ENCODE measurements around the gene NIPBL. TPM values are rescaled to one million over a fixed set of nuclear protein-coding genes. Genes with fewer than 3 reads are reported as not detected.
A peak's percentile ranks its signal among the peaks of the same experiment; 100 is the strongest.

NIPBL gene
- total RNA-seq, 1 experiment from 2014 or later: 48.3 TPM

DNA sequence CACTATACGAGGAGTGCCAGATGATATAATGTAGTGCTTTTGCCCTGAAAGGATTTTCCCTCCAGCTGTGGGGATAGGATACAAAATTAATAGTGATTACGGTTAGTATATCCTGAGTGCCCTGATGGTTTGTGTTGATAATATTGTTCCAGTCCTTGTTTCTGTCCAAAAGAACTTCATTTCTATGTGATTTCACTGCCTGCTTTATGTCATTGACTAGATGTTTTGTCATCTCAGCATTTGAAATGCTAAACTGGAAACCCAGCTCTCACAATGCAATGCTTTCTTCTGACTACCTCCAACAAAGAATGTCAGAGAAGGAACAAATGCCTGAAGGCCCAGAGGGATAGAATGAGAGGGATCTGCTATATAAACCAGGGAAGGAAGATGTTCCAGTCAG, 177.8 kb downstream of the NIPBL start (continued):
- TF ChIP-seq, protein P1, sequence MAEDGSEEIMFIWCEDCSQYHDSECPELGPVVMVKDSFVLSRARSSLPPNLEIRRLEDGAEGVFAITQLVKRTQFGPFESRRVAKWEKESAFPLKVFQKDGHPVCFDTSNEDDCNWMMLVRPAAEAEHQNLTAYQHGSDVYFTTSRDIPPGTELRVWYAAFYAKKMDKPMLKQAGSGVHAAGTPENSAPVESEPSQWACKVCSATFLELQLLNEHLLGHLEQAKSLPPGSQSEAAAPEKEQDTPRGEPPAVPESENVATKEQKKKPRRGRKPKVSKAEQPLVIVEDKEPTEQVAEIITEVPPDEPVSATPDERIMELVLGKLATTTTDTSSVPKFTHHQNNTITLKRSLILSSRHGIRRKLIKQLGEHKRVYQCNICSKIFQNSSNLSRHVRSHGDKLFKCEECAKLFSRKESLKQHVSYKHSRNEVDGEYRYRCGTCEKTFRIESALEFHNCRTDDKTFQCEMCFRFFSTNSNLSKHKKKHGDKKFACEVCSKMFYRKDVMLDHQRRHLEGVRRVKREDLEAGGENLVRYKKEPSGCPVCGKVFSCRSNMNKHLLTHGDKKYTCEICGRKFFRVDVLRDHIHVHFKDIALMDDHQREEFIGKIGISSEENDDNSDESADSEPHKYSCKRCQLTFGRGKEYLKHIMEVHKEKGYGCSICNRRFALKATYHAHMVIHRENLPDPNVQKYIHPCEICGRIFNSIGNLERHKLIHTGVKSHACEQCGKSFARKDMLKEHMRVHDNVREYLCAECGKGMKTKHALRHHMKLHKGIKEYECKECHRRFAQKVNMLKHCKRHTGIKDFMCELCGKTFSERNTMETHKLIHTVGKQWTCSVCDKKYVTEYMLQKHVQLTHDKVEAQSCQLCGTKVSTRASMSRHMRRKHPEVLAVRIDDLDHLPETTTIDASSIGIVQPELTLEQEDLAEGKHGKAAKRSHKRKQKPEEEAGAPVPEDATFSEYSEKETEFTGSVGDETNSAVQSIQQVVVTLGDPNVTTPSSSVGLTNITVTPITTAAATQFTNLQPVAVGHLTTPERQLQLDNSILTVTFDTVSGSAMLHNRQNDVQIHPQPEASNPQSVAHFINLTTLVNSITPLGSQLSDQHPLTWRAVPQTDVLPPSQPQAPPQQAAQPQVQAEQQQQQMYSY (CRISPR knock-in tag; IDR thresholded peaks at IDR 0.05): no peak
- TF ChIP-seq ZNF138 (CRISPR knock-in tag; conservative IDR thresholded peaks at IDR 0.05) (no peak), ELF4 (CRISPR knock-in tag; IDR thresholded peaks at IDR 0.05; ENCODE audit: low read depth) (no peak), ZNF416 (CRISPR knock-in tag; IDR thresholded peaks at IDR 0.05) (no peak), ZNF671 (CRISPR knock-in tag; IDR thresholded peaks at IDR 0.05) (no peak)
- TF ChIP-seq, protein P2, sequence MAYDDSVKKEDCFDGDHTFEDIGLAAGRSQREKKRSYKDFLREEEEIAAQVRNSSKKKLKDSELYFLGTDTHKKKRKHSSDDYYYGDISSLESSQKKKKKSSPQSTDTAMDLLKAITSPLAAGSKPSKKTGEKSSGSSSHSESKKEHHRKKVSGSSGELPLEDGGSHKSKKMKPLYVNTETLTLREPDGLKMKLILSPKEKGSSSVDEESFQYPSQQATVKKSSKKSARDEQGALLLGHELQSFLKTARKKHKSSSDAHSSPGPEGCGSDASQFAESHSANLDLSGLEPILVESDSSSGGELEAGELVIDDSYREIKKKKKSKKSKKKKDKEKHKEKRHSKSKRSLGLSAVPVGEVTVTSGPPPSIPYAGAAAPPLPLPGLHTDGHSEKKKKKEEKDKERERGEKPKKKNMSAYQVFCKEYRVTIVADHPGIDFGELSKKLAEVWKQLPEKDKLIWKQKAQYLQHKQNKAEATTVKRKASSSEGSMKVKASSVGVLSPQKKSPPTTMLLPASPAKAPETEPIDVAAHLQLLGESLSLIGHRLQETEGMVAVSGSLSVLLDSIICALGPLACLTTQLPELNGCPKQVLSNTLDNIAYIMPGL (CRISPR knock-in tag; IDR thresholded peaks at IDR 0.05): no peak

DNA sequence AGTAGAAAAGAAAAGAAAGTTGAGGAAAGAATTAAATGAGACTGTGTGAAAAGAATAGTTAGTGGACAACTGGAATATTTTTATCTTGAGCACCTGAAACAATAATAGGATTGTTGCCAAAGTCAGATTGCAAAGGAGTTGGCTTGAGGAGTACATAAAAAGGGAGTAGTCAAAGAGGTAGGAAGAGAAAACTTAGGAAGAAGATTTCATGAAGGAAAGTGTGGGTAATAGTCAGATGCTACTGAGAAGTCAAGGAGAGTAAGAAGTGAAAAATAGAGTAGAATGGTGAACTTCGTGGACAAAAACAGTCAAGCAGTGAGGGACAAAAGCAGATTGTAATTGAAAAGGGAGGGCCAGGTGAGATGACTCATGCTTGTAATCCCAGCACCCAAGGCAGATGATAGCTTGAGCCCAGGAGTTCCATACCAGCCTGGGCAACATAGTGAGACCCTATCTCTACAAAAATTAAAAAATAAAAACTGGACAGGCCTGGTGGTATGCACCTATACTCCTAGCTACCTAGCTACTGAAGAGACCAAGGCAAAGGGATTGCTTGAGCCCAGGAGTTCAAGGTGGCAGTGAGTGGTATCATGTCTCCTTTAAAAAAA, 178.9 kb downstream of the NIPBL start:
- POLR2A ChIA-PET: no interaction called here
- no peak for DNase-seq (ENCODE audit: low spot score)
- H3K27ac Mint-ChIP-seq: no peak overlapping the region
- 0 out of 2 replicates have a peak, but pooled peaks have one; percentile 11 for TF ChIP-seq ZNF121 (CRISPR knock-in tag; IDR thresholded peaks at IDR 0.05)
- no peak for TF ChIP-seq ZNF416 (CRISPR knock-in tag; IDR thresholded peaks at IDR 0.05)
- no peak for ATAC-seq
- H3K9me3 Mint-ChIP-seq: peaks cover 2% of the 10 kb centered on the region
- peaks cover 33% of the 10 kb centered on the region for H3K36me3 Mint-ChIP-seq
- no peaks in the 10 kb centered on the region for H3K27me3 Mint-ChIP-seq (ENCODE audit: low read depth)
- H3K4me1 Mint-ChIP-seq: no peaks in the 10 kb centered on the region
- H3K4me3 Mint-ChIP-seq: no peak overlapping the region
- CTCF ChIA-PET: no interaction called here

DNA sequence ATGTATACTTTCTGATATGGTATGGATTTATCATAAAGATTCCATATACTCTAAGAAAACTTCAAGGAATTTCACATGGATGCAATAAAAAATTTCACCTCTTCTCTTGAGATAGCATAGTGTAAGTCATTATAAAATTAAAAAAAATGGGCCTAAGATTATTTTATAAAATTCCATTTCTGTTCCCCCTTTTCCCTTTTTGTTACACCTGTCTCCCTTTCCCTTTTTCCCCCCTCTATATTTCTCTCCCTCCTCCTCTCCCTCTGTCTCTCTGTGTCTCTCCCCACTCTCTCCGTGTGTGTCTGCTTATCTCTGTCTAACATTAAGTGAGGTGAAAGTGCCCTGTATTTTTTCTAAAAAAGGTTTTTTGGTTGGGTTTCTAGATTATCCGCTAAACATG, 180.2 kb downstream of the NIPBL start:
- no peak overlapping the region; the same call in 1 of the 2 replicates for H3K27ac Mint-ChIP-seq
- no peaks in the 10 kb centered on the region for H3K27me3 Mint-ChIP-seq (ENCODE audit: low read depth)
- H3K36me3 Mint-ChIP-seq: peaks cover 28% of the 10 kb centered on the region
- ChIA-PET CTCF (no interaction called here), POLR2A (no interaction called here)
- no peaks in the 10 kb centered on the region for H3K9me3 Mint-ChIP-seq
- H3K4me1 Mint-ChIP-seq: no peaks in the 10 kb centered on the region
- ATAC-seq: no peak
- DNase-seq (ENCODE audit: low spot score): no peak
- H3K4me3 Mint-ChIP-seq: no peak overlapping the region
- TF ChIP-seq, protein P3, sequence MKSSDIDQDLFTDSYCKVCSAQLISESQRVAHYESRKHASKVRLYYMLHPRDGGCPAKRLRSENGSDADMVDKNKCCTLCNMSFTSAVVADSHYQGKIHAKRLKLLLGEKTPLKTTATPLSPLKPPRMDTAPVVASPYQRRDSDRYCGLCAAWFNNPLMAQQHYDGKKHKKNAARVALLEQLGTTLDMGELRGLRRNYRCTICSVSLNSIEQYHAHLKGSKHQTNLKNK (CRISPR knock-in tag; IDR thresholded peaks at IDR 0.05): no peak
- TF ChIP-seq, protein P4, sequence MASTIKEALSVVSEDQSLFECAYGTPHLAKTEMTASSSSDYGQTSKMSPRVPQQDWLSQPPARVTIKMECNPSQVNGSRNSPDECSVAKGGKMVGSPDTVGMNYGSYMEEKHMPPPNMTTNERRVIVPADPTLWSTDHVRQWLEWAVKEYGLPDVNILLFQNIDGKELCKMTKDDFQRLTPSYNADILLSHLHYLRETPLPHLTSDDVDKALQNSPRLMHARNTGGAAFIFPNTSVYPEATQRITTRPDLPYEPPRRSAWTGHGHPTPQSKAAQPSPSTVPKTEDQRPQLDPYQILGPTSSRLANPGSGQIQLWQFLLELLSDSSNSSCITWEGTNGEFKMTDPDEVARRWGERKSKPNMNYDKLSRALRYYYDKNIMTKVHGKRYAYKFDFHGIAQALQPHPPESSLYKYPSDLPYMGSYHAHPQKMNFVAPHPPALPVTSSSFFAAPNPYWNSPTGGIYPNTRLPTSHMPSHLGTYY (CRISPR knock-in tag; IDR thresholded peaks at IDR 0.05): no peak
- TF ChIP-seq CBFB (CRISPR knock-in tag; IDR thresholded peaks at IDR 0.05; ENCODE audit: low read depth): no peak
- TF ChIP-seq, protein P5, sequence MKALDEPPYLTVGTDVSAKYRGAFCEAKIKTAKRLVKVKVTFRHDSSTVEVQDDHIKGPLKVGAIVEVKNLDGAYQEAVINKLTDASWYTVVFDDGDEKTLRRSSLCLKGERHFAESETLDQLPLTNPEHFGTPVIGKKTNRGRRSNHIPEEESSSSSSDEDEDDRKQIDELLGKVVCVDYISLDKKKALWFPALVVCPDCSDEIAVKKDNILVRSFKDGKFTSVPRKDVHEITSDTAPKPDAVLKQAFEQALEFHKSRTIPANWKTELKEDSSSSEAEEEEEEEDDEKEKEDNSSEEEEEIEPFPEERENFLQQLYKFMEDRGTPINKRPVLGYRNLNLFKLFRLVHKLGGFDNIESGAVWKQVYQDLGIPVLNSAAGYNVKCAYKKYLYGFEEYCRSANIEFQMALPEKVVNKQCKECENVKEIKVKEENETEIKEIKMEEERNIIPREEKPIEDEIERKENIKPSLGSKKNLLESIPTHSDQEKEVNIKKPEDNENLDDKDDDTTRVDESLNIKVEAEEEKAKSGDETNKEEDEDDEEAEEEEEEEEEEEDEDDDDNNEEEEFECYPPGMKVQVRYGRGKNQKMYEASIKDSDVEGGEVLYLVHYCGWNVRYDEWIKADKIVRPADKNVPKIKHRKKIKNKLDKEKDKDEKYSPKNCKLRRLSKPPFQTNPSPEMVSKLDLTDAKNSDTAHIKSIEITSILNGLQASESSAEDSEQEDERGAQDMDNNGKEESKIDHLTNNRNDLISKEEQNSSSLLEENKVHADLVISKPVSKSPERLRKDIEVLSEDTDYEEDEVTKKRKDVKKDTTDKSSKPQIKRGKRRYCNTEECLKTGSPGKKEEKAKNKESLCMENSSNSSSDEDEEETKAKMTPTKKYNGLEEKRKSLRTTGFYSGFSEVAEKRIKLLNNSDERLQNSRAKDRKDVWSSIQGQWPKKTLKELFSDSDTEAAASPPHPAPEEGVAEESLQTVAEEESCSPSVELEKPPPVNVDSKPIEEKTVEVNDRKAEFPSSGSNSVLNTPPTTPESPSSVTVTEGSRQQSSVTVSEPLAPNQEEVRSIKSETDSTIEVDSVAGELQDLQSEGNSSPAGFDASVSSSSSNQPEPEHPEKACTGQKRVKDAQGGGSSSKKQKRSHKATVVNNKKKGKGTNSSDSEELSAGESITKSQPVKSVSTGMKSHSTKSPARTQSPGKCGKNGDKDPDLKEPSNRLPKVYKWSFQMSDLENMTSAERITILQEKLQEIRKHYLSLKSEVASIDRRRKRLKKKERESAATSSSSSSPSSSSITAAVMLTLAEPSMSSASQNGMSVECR (CRISPR knock-in tag; IDR thresholded peaks at IDR 0.05; ENCODE audit: borderline replicate concordance): no peak
- TF ChIP-seq SP1 (CRISPR knock-in tag; conservative IDR thresholded peaks at IDR 0.05): no peak
- TF ChIP-seq, protein P6, sequence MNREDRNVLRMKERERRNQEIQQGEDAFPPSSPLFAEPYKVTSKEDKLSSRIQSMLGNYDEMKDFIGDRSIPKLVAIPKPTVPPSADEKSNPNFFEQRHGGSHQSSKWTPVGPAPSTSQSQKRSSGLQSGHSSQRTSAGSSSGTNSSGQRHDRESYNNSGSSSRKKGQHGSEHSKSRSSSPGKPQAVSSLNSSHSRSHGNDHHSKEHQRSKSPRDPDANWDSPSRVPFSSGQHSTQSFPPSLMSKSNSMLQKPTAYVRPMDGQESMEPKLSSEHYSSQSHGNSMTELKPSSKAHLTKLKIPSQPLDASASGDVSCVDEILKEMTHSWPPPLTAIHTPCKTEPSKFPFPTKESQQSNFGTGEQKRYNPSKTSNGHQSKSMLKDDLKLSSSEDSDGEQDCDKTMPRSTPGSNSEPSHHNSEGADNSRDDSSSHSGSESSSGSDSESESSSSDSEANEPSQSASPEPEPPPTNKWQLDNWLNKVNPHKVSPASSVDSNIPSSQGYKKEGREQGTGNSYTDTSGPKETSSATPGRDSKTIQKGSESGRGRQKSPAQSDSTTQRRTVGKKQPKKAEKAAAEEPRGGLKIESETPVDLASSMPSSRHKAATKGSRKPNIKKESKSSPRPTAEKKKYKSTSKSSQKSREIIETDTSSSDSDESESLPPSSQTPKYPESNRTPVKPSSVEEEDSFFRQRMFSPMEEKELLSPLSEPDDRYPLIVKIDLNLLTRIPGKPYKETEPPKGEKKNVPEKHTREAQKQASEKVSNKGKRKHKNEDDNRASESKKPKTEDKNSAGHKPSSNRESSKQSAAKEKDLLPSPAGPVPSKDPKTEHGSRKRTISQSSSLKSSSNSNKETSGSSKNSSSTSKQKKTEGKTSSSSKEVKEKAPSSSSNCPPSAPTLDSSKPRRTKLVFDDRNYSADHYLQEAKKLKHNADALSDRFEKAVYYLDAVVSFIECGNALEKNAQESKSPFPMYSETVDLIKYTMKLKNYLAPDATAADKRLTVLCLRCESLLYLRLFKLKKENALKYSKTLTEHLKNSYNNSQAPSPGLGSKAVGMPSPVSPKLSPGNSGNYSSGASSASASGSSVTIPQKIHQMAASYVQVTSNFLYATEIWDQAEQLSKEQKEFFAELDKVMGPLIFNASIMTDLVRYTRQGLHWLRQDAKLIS (CRISPR knock-in tag; IDR thresholded peaks at IDR 0.05; ENCODE audit: borderline replicate concordance): no peak
- TF ChIP-seq, protein P7, sequence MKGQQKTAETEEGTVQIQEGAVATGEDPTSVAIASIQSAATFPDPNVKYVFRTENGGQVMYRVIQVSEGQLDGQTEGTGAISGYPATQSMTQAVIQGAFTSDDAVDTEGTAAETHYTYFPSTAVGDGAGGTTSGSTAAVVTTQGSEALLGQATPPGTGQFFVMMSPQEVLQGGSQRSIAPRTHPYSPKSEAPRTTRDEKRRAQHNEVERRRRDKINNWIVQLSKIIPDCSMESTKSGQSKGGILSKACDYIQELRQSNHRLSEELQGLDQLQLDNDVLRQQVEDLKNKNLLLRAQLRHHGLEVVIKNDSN (CRISPR knock-in tag; IDR thresholded peaks at IDR 0.05): no peak
- TF ChIP-seq, protein P8, sequence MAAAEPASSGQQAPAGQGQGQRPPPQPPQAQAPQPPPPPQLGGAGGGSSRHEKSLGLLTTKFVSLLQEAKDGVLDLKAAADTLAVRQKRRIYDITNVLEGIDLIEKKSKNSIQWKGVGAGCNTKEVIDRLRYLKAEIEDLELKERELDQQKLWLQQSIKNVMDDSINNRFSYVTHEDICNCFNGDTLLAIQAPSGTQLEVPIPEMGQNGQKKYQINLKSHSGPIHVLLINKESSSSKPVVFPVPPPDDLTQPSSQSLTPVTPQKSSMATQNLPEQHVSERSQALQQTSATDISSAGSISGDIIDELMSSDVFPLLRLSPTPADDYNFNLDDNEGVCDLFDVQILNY (CRISPR knock-in tag; IDR thresholded peaks at IDR 0.05): no peak

All from WTC11 (cell line).